Right lobe of liver (tissue), 6 donors: ENCODE measurements around the gene JCAD. TPM values are rescaled to one million over a fixed set of nuclear protein-coding genes. Genes with fewer than 3 reads are reported as not detected.

Experiments used
- ATAC-seq, 4 donors: fragments of 200-7000 bp; cut with Tn5 transposase; one replicate each; pipeline ENCODE4 v1.9.1; 2020; ENCODE audit warnings: mild to moderate bottlenecking in 4 of 4, moderate library complexity in 4 of 4
- DNase-seq, 3 donors: peaks; one replicate each; pipeline ENCODE4 v3.0.0-alpha.2; 2020
- H3K27ac ChIP-seq, 3 donors: fragments of 200-600 bp; one replicate each; pipeline ENCODE4 v1.8.0; 2022
- H3K27me3 ChIP-seq, 2 donors: fragments of 200-600 bp; one replicate each; pipeline ENCODE4 v1.8.0; 2022
- H3K36me3 ChIP-seq, 4 donors: fragments of 200-600 bp; sonication (generic) in 1 of 4; one replicate each; pipeline versions ENCODE4 v1.5.1 to v1.8.0; 2017 to 2022; ENCODE audit warnings: control low read depth in 1 of 4
- H3K4me1 ChIP-seq, 4 donors: fragments of 200-600 bp; sonication (generic) in 1 of 4; one replicate each; pipeline versions ENCODE4 v1.5.1 to v1.8.0; 2017 to 2022; ENCODE audit warnings: control low read depth in 1 of 4
- H3K4me3 ChIP-seq, 3 donors: fragments of 200-600 bp; one replicate each; pipeline ENCODE4 v1.8.0; 2022
- H3K9me3 ChIP-seq, 4 donors: fragments of 200-600 bp; sonication (generic) in 1 of 4; one replicate each; pipeline versions ENCODE4 v1.5.1 to v1.8.0; 2017 to 2022; ENCODE audit warnings: control low read depth in 1 of 4
- CTCF ChIP-seq, 4 donors: fragments of 200-600 bp in 3 of 4; fragments of 450-650 bp in 1 of 4; IDR thresholded peaks; one replicate each; pipeline versions ENCODE4 v1.5.1 to v1.8.0; 2016 to 2022; ENCODE audit warnings: antibody characterized with exemption in 4 of 4, mild to moderate bottlenecking in 2 of 4
- POLR2A ChIP-seq: fragments of 450-650 bp; IDR thresholded peaks from one replicate; pipeline ENCODE4 v1.6.1; 2017; ENCODE audit warnings: antibody characterized with exemption, mild to moderate bottlenecking
- WGBS: methylation state at CpG from one replicate; pipeline ENCODE4 v1.1.6; 2018; ENCODE audit warnings: low coverage, low lambda C conversion rate; ENCODE audit not compliant: insufficient coverage; ENCODE audit errors: missing lambda C conversion rate; 5-methylcytosine and 5-hydroxymethylcytosine counted together
- intact Hi-C, 2 donors: fragments of 100-400 bp; cut with DNase I; formaldehyde crosslinking; loops; one replicate each; pipeline versions ENCODE4 v1.11.2 to v1.14.1; 2022
- total RNA-seq, 6 experiments: library from RNA; depleted of rRNA in 2 of 6; stranded (reverse); fragments of >200 nt in 2 of 6; fragmentation: NEBNext Ultra II Directional in 3 of 6; extraction: Animal tissue kit (Norgen Biotek cat#: 25700) in 3 of 6; gene quantifications; one replicate each; pipeline versions ENCODE4 v1.1.0 to v1.2.4, GENCODE V29; 2016 to 2023
- donor health status: DM: no; HTN: yes; CAD: no.
- donor health status: DM: no; HTN: no; CAD: no.
- donor health status: DM: no; HTN: no; CAD: no.
- donor health status: DM: no; HTN: yes; CAD: no.
- donor health status: DM: no; HTN: yes; CAD: no.

Gene JCAD
- total RNA-seq, 6 experiments from 2014 or later, result 1.4 to 3.7 (median 2.0) TPM

- Histone ChIP-seq H3K27me3 (no peaks in the 10 kb centered on the region), H3K27ac (no peak overlapping the region), H3K36me3 (no peaks in the 10 kb centered on the region), H3K4me3 (no peak overlapping the region), H3K9me3 (no peaks in the 10 kb centered on the region), H3K4me1 (no peaks in the 10 kb centered on the region)
- intact Hi-C loops, result no loop called here
- no peak for ATAC-seq
- DNase-seq, result no peak
- no peak for TF ChIP-seq POLR2A
- TF ChIP-seq CTCF (IDR thresholded peaks at IDR 0.05), result no peak
Observed at GRCh38 chr10:30019468-30019867, 39.9 kb downstream of the JCAD start.

GRCh38 chr10:30018496-30018895, 40.9 kb downstream of the JCAD start:
- H3K4me1 ChIP-seq, result no peaks in the 10 kb centered on the region
- intact Hi-C loops, result no loop called here
- WGBS, result 76% methylated on average over 6 of the region's 6 CpGs
- TF ChIP-seq CTCF (IDR thresholded peaks at IDR 0.05) (no peak), POLR2A (no peak)
- no peak for ATAC-seq
- H3K9me3 ChIP-seq, result no peaks in the 10 kb centered on the region
- no peaks in the 10 kb centered on the region for H3K27me3 ChIP-seq
- no peaks in the 10 kb centered on the region for H3K36me3 ChIP-seq
- DNase-seq, result no peak
- no peak overlapping the region for H3K4me3 ChIP-seq
- H3K27ac ChIP-seq, result no peak overlapping the region

- H3K27ac ChIP-seq, result no peak overlapping the region
- WGBS, result 72% methylated on average over 6 of the region's 6 CpGs
- no peak for ATAC-seq
- DNase-seq, result no peak
- no peaks in the 10 kb centered on the region for H3K36me3 ChIP-seq
- no peak for TF ChIP-seq CTCF (IDR thresholded peaks at IDR 0.05)
- no peak for TF ChIP-seq POLR2A
- intact Hi-C loops, result no loop called here
- H3K27me3 ChIP-seq, result no peaks in the 10 kb centered on the region
- no peak overlapping the region for H3K4me3 ChIP-seq
- no peaks in the 10 kb centered on the region for H3K4me1 ChIP-seq
- H3K9me3 ChIP-seq, result no peaks in the 10 kb centered on the region
Observed at GRCh38 chr10:30017966-30018365, 41.4 kb downstream of the JCAD start.

GRCh38 chr10:30017556-30017955, 41.8 kb downstream of the JCAD start:
- intact Hi-C loops, result no loop called here
- H3K27ac ChIP-seq, result no peak overlapping the region
- no peak for DNase-seq
- H3K27me3 ChIP-seq, result no peaks in the 10 kb centered on the region
- TF ChIP-seq CTCF (IDR thresholded peaks at IDR 0.05) (no peak), POLR2A (no peak)
- H3K4me3 ChIP-seq, result no peak overlapping the region
- WGBS, result 64% methylated on average over 6 of the region's 6 CpGs
- ATAC-seq, result no peak
- no peaks in the 10 kb centered on the region for H3K9me3 ChIP-seq
- no peaks in the 10 kb centered on the region for H3K36me3 ChIP-seq
- no peaks in the 10 kb centered on the region for H3K4me1 ChIP-seq

- Histone ChIP-seq H3K27ac (no peak overlapping the region), H3K9me3 (no peaks in the 10 kb centered on the region), H3K4me1 (no peaks in the 10 kb centered on the region), H3K36me3 (no peaks in the 10 kb centered on the region), H3K27me3 (no peaks in the 10 kb centered on the region), H3K4me3 (no peak overlapping the region)
- ATAC-seq (no peak), DNase-seq (no peak)
- intact Hi-C loops, result no loop called here
- no peak for TF ChIP-seq POLR2A
- no peak for TF ChIP-seq CTCF (IDR thresholded peaks at IDR 0.05)
- 59% methylated on average over 8 of the region's 8 CpGs for WGBS
Observed at GRCh38 chr10:30014511-30014910, 44.9 kb downstream of the JCAD start.
